GM23338 (cell line): ENCODE measurements around the gene ARHGDIA. TPM values are rescaled to one million over a fixed set of nuclear protein-coding genes. Genes with fewer than 3 reads are reported as not detected.

ENCODE experiments used
- ATAC-seq: fragments of 200-7000 bp; cut with Tn5 transposase; 3 replicates; pipeline ENCODE4 v1.9.1; 2020
- DNase-seq: peaks from one replicate; pipeline ENCODE4 v3.0.0-alpha.2; 2015; ENCODE audit warnings: low spot score
- H2AFZ ChIP-seq: fragments of 200-600 bp; sonication (generic); 2 replicates; pipeline ENCODE4 v1.8.0; 2016; ENCODE audit warnings: antibody characterized with exemption, mild to moderate bottlenecking, moderate library complexity
- H3F3A ChIP-seq: fragments of 200-600 bp; sonication (generic); replicated peaks from 2 replicates; pipeline ENCODE4 v1.8.0; 2017; ENCODE audit warnings: antibody characterized with exemption, mixed run types, low read depth
- H3K27ac ChIP-seq: fragments of 200-600 bp; sonication (generic); 2 replicates; pipeline ENCODE4 v1.6.1; 2016; ENCODE audit warnings: low read depth
- H3K27me3 ChIP-seq: fragments of 200-600 bp; sonication (generic); 2 replicates; pipeline ENCODE4 v1.8.0; 2016; ENCODE audit warnings: mild to moderate bottlenecking, mixed run types, moderate library complexity; ENCODE audit not compliant: insufficient read depth
- H3K36me3 ChIP-seq: fragments of 200-600 bp; sonication (generic); 2 replicates; pipeline ENCODE4 v1.8.0; 2016; ENCODE audit warnings: mild to moderate bottlenecking; ENCODE audit not compliant: insufficient read depth
- H3K4me1 ChIP-seq: fragments of 200-600 bp; sonication (generic); 2 replicates; pipeline ENCODE4 v1.8.0; 2016; ENCODE audit warnings: mild to moderate bottlenecking, moderate library complexity; ENCODE audit not compliant: insufficient read depth
- H3K4me2 ChIP-seq: fragments of 200-600 bp; sonication (generic); 2 replicates; pipeline ENCODE4 v1.7.1; 2017; ENCODE audit warnings: mixed run types
- H3K4me3 ChIP-seq: fragments of 200-600 bp; sonication (generic); 2 replicates; pipeline ENCODE4 v1.6.1; 2016; ENCODE audit warnings: mixed run types
- H3K79me2 ChIP-seq: fragments of 200-600 bp; sonication (generic); replicated peaks from 2 replicates; pipeline ENCODE4 v1.8.0; 2017; ENCODE audit warnings: mild to moderate bottlenecking; ENCODE audit not compliant: insufficient read depth
- H3K9me2 ChIP-seq: fragments of 200-600 bp; sonication (generic); 2 replicates; pipeline ENCODE4 v1.8.0; 2017; ENCODE audit not compliant: insufficient read depth
- H4K20me1 ChIP-seq: fragments of 200-600 bp; sonication (generic); replicated peaks from 2 replicates; pipeline ENCODE4 v1.8.0; 2017; ENCODE audit warnings: mild to moderate bottlenecking; ENCODE audit not compliant: insufficient read depth
- H3K27ac Mint-ChIP-seq: 2 replicates; pipeline ENCODE4 v1.8.0; 2020; ENCODE audit warnings: inconsistent platforms, mild to moderate bottlenecking, moderate library complexity, mixed read lengths
- H3K27me3 Mint-ChIP-seq: 3 replicates; pipeline ENCODE4 v1.8.0; 2022; ENCODE audit warnings: low read depth, mild to moderate bottlenecking, moderate library complexity, mixed read lengths, inconsistent platforms; ENCODE audit not compliant: insufficient read depth, poor library complexity
- H3K36me3 Mint-ChIP-seq: 3 replicates; pipeline ENCODE4 v1.8.0; 2021; ENCODE audit warnings: low read depth, mild to moderate bottlenecking, inconsistent platforms, moderate library complexity, mixed read lengths
- H3K4me1 Mint-ChIP-seq: 3 replicates; pipeline ENCODE4 v1.8.0; 2020; ENCODE audit warnings: mild to moderate bottlenecking, inconsistent platforms, mixed read lengths
- H3K4me3 Mint-ChIP-seq: 3 replicates; pipeline ENCODE4 v1.8.0; 2021; ENCODE audit warnings: moderate library complexity, mild to moderate bottlenecking, inconsistent platforms, mixed read lengths
- H3K9me3 Mint-ChIP-seq: 3 replicates; pipeline ENCODE4 v1.8.0; 2020; ENCODE audit warnings: moderate library complexity, mild to moderate bottlenecking, inconsistent platforms, mixed read lengths
- CREB1 ChIP-seq: fragments of 250-450 bp; sonication (Bioruptor Pico); IDR thresholded peaks from 2 replicates; pipeline ENCODE4 v1.5.0; 2020; ENCODE audit warnings: low read depth, mild to moderate bottlenecking, moderate library complexity
- CTCF ChIP-seq, 2 experiments: fragments of 200-600 bp in 1 of 2; sonication (generic) in 1 of 2; conservative IDR thresholded peaks; 2 replicates each; pipeline versions ENCODE4 v1.5.1 to v1.6.1; 2016 to 2017; ENCODE audit warnings: antibody characterized with exemption in 2 of 2, low read depth in 2 of 2, mild to moderate bottlenecking in 2 of 2, moderate library complexity in 1 of 2
- ETS1 ChIP-seq: IDR thresholded peaks from 2 replicates; pipeline ENCODE4 v1.6.1; 2016; ENCODE audit warnings: antibody characterized with exemption
- EZH2 ChIP-seq: fragments of 200-600 bp; sonication (generic); IDR thresholded peaks from one replicate; pipeline ENCODE4 v1.8.0; 2017; ENCODE audit warnings: antibody characterized with exemption, mild to moderate bottlenecking, low read depth; ENCODE audit not compliant: unreplicated experiment
- EZH2phosphoT487 ChIP-seq: fragments of 200-600 bp; sonication (generic); IDR thresholded peaks from one replicate; pipeline ENCODE4 v1.8.1; 2018; ENCODE audit warnings: antibody characterized with exemption; ENCODE audit not compliant: unreplicated experiment
- JUNB ChIP-seq: IDR thresholded peaks from one replicate; pipeline ENCODE4 v1.6.1; 2016; ENCODE audit warnings: antibody characterized with exemption; ENCODE audit not compliant: unreplicated experiment
- NANOG ChIP-seq: IDR thresholded peaks from 2 replicates; pipeline ENCODE4 v1.6.1; 2016; ENCODE audit warnings: antibody characterized with exemption, borderline replicate concordance
- POLR2AphosphoS5 ChIP-seq: IDR thresholded peaks from 2 replicates; pipeline ENCODE4 v1.6.1; 2016; ENCODE audit warnings: antibody characterized with exemption, low read depth
- REST ChIP-seq: IDR thresholded peaks from one replicate; pipeline ENCODE4 v1.6.1; 2018; ENCODE audit warnings: antibody characterized with exemption; ENCODE audit not compliant: unreplicated experiment
- STAT1 ChIP-seq: IDR thresholded peaks from one replicate; pipeline ENCODE4 v1.6.1; 2016; ENCODE audit warnings: antibody characterized with exemption; ENCODE audit not compliant: unreplicated experiment
- ZNF114 ChIP-seq: fragments of 250-450 bp; sonication (Bioruptor Pico); IDR thresholded peaks from 2 replicates; pipeline ENCODE4 v1.5.0; 2020; ENCODE audit warnings: mild to moderate bottlenecking, moderate library complexity
- ZNF331 ChIP-seq: fragments of 250-450 bp; sonication (Bioruptor Pico); IDR thresholded peaks from 2 replicates; pipeline ENCODE4 v1.5.0; 2020; ENCODE audit warnings: low read depth, mild to moderate bottlenecking, moderate library complexity
- ZNF462 ChIP-seq: fragments of 250-450 bp; sonication (Bioruptor Pico); IDR thresholded peaks from 2 replicates; pipeline ENCODE4 v1.5.0; 2020; ENCODE audit warnings: mild to moderate bottlenecking, moderate library complexity
- polyA plus RNA-seq: library from polyadenylated mRNA; unstranded; fragments of >200 nt; fragmentation: Nextera tagmentation; extraction: Ambion mirVana; gene quantifications from 2 replicates; pipeline ENCODE4 v1.2.1, GENCODE V29; 2016
- total RNA-seq: library from RNA; depleted of rRNA; stranded (reverse); fragments of >200 nt; shearing (Covaris generic); gene quantifications from 2 replicates; pipeline ENCODE4 v1.2.3, GENCODE V29; 2014

The ARHGDIA gene
- total and polyA plus RNA-seq, 2 experiments from 2014 or later = 125 to 140 TPM

GRCh38 chr17:81858170-81858966 is 12.8 kb downstream of the ARHGDIA start:
- no peak for TF ChIP-seq ZNF114 (CRISPR knock-in tag)
- TF ChIP-seq POLR2AphosphoS5 = no peak
- TF ChIP-seq NANOG = no peak
- no peak for TF ChIP-seq JUNB
- TF ChIP-seq ETS1 = no peak
- TF ChIP-seq ZNF462 (CRISPR knock-in tag) = no peak
- no peak for TF ChIP-seq CTCF (conservative IDR thresholded peaks at IDR 0.05; ENCODE audit: low read depth in 2 of 2)
- no peak for TF ChIP-seq EZH2phosphoT487
- TF ChIP-seq STAT1 = no peak
- no peak for TF ChIP-seq REST
- no peak for TF ChIP-seq EZH2
- no peak for TF ChIP-seq CREB1
- TF ChIP-seq ZNF331 = no peak
- no peak overlapping the region for H3K27ac ChIP-seq
- H3K27ac Mint-ChIP-seq = no peak overlapping the region
- H3K36me3 Mint-ChIP-seq = peaks cover 63% of the 10 kb centered on the region
- H3K4me3 ChIP-seq = peak overlapping the region; percentile 88; the same call in 1 of the 2 replicates
- peaks cover 13% of the 10 kb centered on the region for H3K4me1 ChIP-seq
- H3K4me3 Mint-ChIP-seq = peak overlapping the region; percentile 88
- H3K9me3 Mint-ChIP-seq = peaks cover 2% of the 10 kb centered on the region; the same call in 2 of the 3 replicates
- H3K27me3 Mint-ChIP-seq = peaks cover 21% of the 10 kb centered on the region
- no peak overlapping the region for H3K4me2 ChIP-seq
- DNase-seq (no peak), ATAC-seq (no peak)
- H3F3A ChIP-seq = peaks cover 38% of the 10 kb centered on the region
- peaks cover 10% of the 10 kb centered on the region for H3K4me1 Mint-ChIP-seq
- H4K20me1 ChIP-seq = peaks cover 28% of the 10 kb centered on the region
- no peaks in the 10 kb centered on the region for H3K9me2 ChIP-seq
- H3K27me3 ChIP-seq = no peaks in the 10 kb centered on the region
- peaks cover 58% of the 10 kb centered on the region for H3K79me2 ChIP-seq
- H2AFZ ChIP-seq = no peak overlapping the region
- peaks cover 4% of the 10 kb centered on the region for H3K36me3 ChIP-seq
